ENCODE measurements around the gene TMPRSS9.
A peak's percentile ranks its signal among the peaks of the same experiment; 100 is the strongest.

Gene TMPRSS9

DNA sequence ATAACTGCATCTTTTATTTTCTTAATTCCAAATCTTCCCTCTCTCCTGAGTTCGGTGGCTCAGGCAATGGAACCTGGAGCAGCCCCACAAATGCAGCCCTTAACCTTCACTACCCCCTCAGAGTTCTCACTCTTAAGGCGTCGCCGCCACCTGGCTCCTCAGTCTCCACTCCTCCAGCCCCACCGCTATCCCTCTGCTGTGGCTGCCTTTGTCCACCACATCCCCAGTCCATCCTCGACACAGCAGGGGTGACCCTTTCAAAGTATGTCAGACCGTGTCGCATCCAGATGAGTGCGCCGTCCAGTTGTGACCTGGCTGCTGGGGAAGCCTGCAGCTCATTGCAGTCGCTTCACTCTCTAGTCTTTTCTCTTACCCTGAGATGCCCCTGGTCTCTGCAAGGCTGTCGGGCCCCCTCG, 30.6 kb upstream of the TMPRSS9 start:
- no peaks in the 10 kb centered on the region for H3K9me3 ChIP-seq (ENCODE audit: control insufficient read depth, low read length)
- 45 to 46% methylated on average over 13 of the region's 13 CpGs for WGBS, 2 experiments
- H3K4me1 ChIP-seq (ENCODE audit: control insufficient read depth, insufficient read depth, low read length), result peaks cover 20% of the 10 kb centered on the region
- H3K27me3 ChIP-seq (ENCODE audit: control insufficient read depth, insufficient read depth, low read length, poor library complexity, severe bottlenecking), result no peaks in the 10 kb centered on the region
- H3K27ac ChIP-seq (ENCODE audit: insufficient read depth, low read depth, low read length, poor library complexity, severe bottlenecking), result peak overlapping the region; percentile 32
- peak overlapping the region; percentile 97 for H3K4me3 ChIP-seq (ENCODE audit: insufficient read depth, low read depth, low read length)
- no peaks in the 10 kb centered on the region for H3K36me3 ChIP-seq (ENCODE audit: control insufficient read depth, insufficient read depth, low read length)

- H3K9me3 ChIP-seq (ENCODE audit: control insufficient read depth, low read length), result no peaks in the 10 kb centered on the region
- H3K4me3 ChIP-seq (ENCODE audit: insufficient read depth, low read depth, low read length), result no peak overlapping the region
- H3K4me1 ChIP-seq (ENCODE audit: control insufficient read depth, insufficient read depth, low read length), result peaks cover 20% of the 10 kb centered on the region
- 85 to 89% methylated on average over 10 of the region's 10 CpGs for WGBS, 2 experiments
- no peaks in the 10 kb centered on the region for H3K27me3 ChIP-seq (ENCODE audit: control insufficient read depth, insufficient read depth, low read length, poor library complexity, severe bottlenecking)
- H3K36me3 ChIP-seq (ENCODE audit: control insufficient read depth, insufficient read depth, low read length), result no peaks in the 10 kb centered on the region
- no peak overlapping the region for H3K27ac ChIP-seq (ENCODE audit: insufficient read depth, low read depth, low read length, poor library complexity, severe bottlenecking)
These were observed 29.8 kb upstream of the TMPRSS9 start for GRCh38 chr19:2330255-2330631.

DNA sequence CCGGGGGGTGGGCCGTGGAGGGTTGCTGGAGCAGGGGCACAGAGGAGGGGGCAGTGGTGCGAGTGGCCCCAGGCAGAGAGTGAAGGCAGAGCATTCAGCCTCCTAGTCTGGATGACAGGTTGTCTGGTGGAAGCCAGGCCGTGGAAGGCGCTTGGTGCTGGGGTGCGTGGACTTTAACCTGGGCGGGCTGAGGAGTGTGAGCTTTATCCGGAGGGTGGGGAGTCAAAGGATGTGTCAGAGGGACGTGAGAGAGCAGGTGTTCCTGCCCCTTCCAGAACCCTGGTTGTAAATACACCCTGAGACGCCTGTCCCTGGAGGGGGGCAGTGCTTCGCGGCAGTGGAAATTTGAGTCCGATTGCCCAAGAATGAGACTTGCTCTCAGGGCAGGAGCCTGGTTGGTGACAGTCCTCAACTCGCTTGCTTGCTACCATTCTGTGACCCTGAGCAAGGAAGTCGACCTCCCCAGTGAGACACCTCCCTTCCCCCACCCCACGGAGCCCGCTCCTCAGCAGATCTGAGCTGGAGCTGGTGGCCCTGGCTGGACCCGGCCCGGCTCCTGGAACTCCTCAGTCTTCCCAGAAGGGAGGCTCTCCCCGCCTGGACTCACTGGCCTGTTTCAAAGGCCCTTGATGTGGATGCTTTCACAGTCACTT, 29.3 kb upstream of the TMPRSS9 start:
- WGBS, 2 experiments, result 70 to 74% methylated on average over 20 of the region's 20 CpGs
- Histone ChIP-seq H3K4me1 (ENCODE audit: control insufficient read depth, insufficient read depth, low read length) (peaks cover 20% of the 10 kb centered on the region), H3K36me3 (ENCODE audit: control insufficient read depth, insufficient read depth, low read length) (no peaks in the 10 kb centered on the region), H3K27ac (ENCODE audit: insufficient read depth, low read depth, low read length, poor library complexity, severe bottlenecking) (peak overlapping the region; percentile 32), H3K27me3 (ENCODE audit: control insufficient read depth, insufficient read depth, low read length, poor library complexity, severe bottlenecking) (no peaks in the 10 kb centered on the region), H3K9me3 (ENCODE audit: control insufficient read depth, low read length) (no peaks in the 10 kb centered on the region), H3K4me3 (ENCODE audit: insufficient read depth, low read depth, low read length) (no peak overlapping the region)

DNA sequence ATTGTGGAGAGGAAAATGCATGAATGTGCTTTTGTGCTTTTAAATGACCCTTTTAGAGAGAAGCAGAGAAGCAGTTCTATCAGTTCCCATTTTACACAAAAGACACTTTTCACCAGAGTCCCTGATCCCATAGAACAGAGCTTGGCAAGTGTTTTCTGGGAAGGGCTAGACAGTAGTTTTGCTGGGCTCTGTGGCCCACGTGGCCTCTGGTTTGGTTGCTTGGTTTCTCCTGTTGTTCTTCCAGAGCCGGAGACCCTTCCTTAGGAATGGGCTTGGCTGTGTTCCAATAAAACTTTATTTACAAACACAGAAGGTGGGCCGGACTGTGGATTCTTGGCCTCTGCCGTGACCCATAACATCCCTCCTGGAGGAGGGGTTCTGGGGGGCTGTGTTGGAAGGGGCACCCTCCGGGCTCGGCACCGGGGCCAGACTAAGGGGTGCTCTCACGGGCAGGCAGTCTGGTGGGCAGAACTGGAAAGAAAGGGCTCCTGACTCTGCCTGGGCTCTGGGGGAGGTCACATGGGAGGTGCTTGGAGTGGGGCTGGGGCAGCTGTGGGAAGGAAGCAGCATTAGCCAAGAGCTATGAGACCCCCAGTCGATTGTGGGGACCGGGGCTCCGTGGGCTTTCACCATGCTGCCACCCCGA, 28.3 kb upstream of the TMPRSS9 start:
- Histone ChIP-seq H3K27ac (ENCODE audit: insufficient read depth, low read depth, low read length, poor library complexity, severe bottlenecking) (no peak overlapping the region), H3K4me3 (ENCODE audit: insufficient read depth, low read depth, low read length) (no peak overlapping the region), H3K9me3 (ENCODE audit: control insufficient read depth, low read length) (no peaks in the 10 kb centered on the region), H3K4me1 (ENCODE audit: control insufficient read depth, insufficient read depth, low read length) (peaks cover 19% of the 10 kb centered on the region), H3K27me3 (ENCODE audit: control insufficient read depth, insufficient read depth, low read length, poor library complexity, severe bottlenecking) (no peaks in the 10 kb centered on the region), H3K36me3 (ENCODE audit: control insufficient read depth, insufficient read depth, low read length) (no peaks in the 10 kb centered on the region)
- WGBS, 2 experiments, result 85 to 88% methylated on average over 11 to 12 of the region's 12 CpGs

DNA sequence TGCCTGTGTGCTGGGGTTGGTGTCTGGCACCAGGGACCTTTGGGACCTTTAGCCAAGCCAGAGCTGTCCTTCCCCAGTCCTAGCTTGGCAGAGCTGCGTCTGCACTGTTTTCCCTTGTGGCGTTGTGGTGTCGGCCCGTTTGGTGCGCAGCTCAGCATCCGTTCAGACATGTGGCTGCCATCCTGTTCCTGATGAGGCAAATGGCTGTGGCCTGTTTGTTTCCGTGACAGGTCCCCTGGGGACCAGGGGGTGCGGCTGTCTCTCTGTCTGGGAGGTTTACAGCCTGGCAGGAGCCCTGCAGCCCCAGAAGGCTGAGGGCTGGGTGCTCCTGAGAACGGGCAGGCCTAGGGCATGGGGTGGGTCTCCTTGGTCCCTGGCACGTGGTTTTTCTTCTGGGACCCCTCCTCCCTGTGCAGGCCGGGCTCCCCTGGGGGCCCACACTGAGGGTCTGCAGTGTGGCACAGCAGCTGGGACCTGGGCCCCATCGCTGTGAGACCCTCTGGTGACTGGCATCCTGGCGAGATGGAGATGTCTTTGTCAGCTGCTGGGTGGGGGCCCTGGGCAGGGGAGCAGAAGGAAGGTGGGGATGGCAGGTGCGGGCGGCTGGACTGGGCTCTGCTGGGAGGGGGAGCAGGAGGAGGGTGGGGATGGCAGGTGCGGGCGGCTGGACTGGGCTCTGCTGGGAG, 27.6 kb upstream of the TMPRSS9 start:
- 91 to 93% methylated on average over 17 of the region's 17 CpGs for WGBS, 2 experiments
- Histone ChIP-seq H3K4me3 (ENCODE audit: insufficient read depth, low read depth, low read length) (no peak overlapping the region), H3K36me3 (ENCODE audit: control insufficient read depth, insufficient read depth, low read length) (no peaks in the 10 kb centered on the region), H3K27me3 (ENCODE audit: control insufficient read depth, insufficient read depth, low read length, poor library complexity, severe bottlenecking) (no peaks in the 10 kb centered on the region), H3K27ac (ENCODE audit: insufficient read depth, low read depth, low read length, poor library complexity, severe bottlenecking) (no peak overlapping the region), H3K9me3 (ENCODE audit: control insufficient read depth, low read length) (no peaks in the 10 kb centered on the region), H3K4me1 (ENCODE audit: control insufficient read depth, insufficient read depth, low read length) (peaks cover 16% of the 10 kb centered on the region)

- no peaks in the 10 kb centered on the region for H3K36me3 ChIP-seq (ENCODE audit: control insufficient read depth, insufficient read depth, low read length)
- peaks cover 18% of the 10 kb centered on the region for H3K4me1 ChIP-seq (ENCODE audit: control insufficient read depth, insufficient read depth, low read length)
- 91 to 92% methylated on average over 27 of the region's 27 CpGs for WGBS, 2 experiments
- H3K27me3 ChIP-seq (ENCODE audit: control insufficient read depth, insufficient read depth, low read length, poor library complexity, severe bottlenecking), result no peaks in the 10 kb centered on the region
- H3K9me3 ChIP-seq (ENCODE audit: control insufficient read depth, low read length), result no peaks in the 10 kb centered on the region
- no peak overlapping the region for H3K4me3 ChIP-seq (ENCODE audit: insufficient read depth, low read depth, low read length)
- no peak overlapping the region for H3K27ac ChIP-seq (ENCODE audit: insufficient read depth, low read depth, low read length, poor library complexity, severe bottlenecking)
These were observed 26.8 kb upstream of the TMPRSS9 start for GRCh38 chr19:2333027-2333806.

DNA sequence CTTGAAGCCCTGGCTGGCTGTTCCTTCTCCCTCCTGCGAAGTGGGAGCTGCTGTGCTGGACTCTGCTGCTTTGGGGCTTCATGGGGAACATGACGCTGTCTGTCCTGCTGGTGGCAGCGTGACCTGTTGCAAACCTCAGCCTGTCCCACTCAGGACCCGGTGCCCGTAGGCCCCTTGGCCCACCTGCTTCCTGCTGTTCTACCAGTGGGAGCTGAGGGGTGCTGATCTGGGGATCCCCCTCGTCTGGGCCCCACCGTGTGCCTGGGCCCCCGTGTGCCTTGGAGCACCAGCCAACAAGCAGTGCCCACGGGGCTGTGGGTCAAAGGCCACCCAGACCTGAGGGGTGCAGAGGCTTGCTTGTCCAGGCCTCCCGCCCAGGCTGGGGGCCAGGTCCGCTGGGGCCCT, 26.3 kb upstream of the TMPRSS9 start:
- Histone ChIP-seq H3K4me3 (ENCODE audit: insufficient read depth, low read depth, low read length) (no peak overlapping the region), H3K27ac (ENCODE audit: insufficient read depth, low read depth, low read length, poor library complexity, severe bottlenecking) (no peak overlapping the region), H3K4me1 (ENCODE audit: control insufficient read depth, insufficient read depth, low read length) (peaks cover 18% of the 10 kb centered on the region), H3K36me3 (ENCODE audit: control insufficient read depth, insufficient read depth, low read length) (no peaks in the 10 kb centered on the region), H3K27me3 (ENCODE audit: control insufficient read depth, insufficient read depth, low read length, poor library complexity, severe bottlenecking) (no peaks in the 10 kb centered on the region), H3K9me3 (ENCODE audit: control insufficient read depth, low read length) (no peaks in the 10 kb centered on the region)
- WGBS, 2 experiments, result 88 to 89% methylated on average over 11 of the region's 11 CpGs

- H3K4me1 ChIP-seq (ENCODE audit: control insufficient read depth, insufficient read depth, low read length), result peaks cover 18% of the 10 kb centered on the region
- H3K9me3 ChIP-seq (ENCODE audit: control insufficient read depth, low read length), result no peaks in the 10 kb centered on the region
- H3K4me3 ChIP-seq (ENCODE audit: insufficient read depth, low read depth, low read length), result no peak overlapping the region
- WGBS, 2 experiments, result 96 to 97% methylated on average over 27 of the region's 27 CpGs
- H3K36me3 ChIP-seq (ENCODE audit: control insufficient read depth, insufficient read depth, low read length), result no peaks in the 10 kb centered on the region
- H3K27me3 ChIP-seq (ENCODE audit: control insufficient read depth, insufficient read depth, low read length, poor library complexity, severe bottlenecking), result no peaks in the 10 kb centered on the region
- no peak overlapping the region for H3K27ac ChIP-seq (ENCODE audit: insufficient read depth, low read depth, low read length, poor library complexity, severe bottlenecking)
These were observed 25.6 kb upstream of the TMPRSS9 start for GRCh38 chr19:2334426-2334825.

GRCh38 chr19:2334986-2335846, 24.8 kb upstream of the TMPRSS9 start:
- 93 to 94% methylated on average over 26 of the region's 26 CpGs for WGBS, 2 experiments
- H3K27ac ChIP-seq (ENCODE audit: insufficient read depth, low read depth, low read length, poor library complexity, severe bottlenecking), result no peak overlapping the region
- H3K36me3 ChIP-seq (ENCODE audit: control insufficient read depth, insufficient read depth, low read length), result no peaks in the 10 kb centered on the region
- H3K4me1 ChIP-seq (ENCODE audit: control insufficient read depth, insufficient read depth, low read length), result peaks cover 17% of the 10 kb centered on the region
- H3K27me3 ChIP-seq (ENCODE audit: control insufficient read depth, insufficient read depth, low read length, poor library complexity, severe bottlenecking), result no peaks in the 10 kb centered on the region
- H3K4me3 ChIP-seq (ENCODE audit: insufficient read depth, low read depth, low read length), result no peak overlapping the region
- H3K9me3 ChIP-seq (ENCODE audit: control insufficient read depth, low read length), result no peaks in the 10 kb centered on the region

Measured in ectodermal cell (in vitro differentiated cells).